AG09309 (cell line): ENCODE measurements around the gene BOD1.
A peak's percentile ranks its signal among the peaks of the same experiment; 100 is the strongest.
"Not testable (repeated sequence)": the region's sequence is repeated elsewhere in the genome, so short reads cannot be mapped to it uniquely, and the experiment has no call there.

Source experiments
- DNase-seq: peaks from one replicate; pipeline ENCODE4 v3.0.0-alpha.2; 2010; ENCODE audit warnings: low read depth
- H3K4me3 ChIP-seq: 2 replicates; pipeline ENCODE4 v1.5.1; 2011; ENCODE audit warnings: mild to moderate bottlenecking, low read depth, low read length, moderate library complexity; ENCODE audit not compliant: control insufficient read depth
- CTCF ChIP-seq: IDR thresholded peaks from 2 replicates; pipeline ENCODE4 v1.5.1; 2011; ENCODE audit warnings: mild to moderate bottlenecking, low read depth, low read length, inconsistent platforms; ENCODE audit not compliant: insufficient read depth, control insufficient read depth; ENCODE audit errors: missing control alignments

BOD1 gene

DNA sequence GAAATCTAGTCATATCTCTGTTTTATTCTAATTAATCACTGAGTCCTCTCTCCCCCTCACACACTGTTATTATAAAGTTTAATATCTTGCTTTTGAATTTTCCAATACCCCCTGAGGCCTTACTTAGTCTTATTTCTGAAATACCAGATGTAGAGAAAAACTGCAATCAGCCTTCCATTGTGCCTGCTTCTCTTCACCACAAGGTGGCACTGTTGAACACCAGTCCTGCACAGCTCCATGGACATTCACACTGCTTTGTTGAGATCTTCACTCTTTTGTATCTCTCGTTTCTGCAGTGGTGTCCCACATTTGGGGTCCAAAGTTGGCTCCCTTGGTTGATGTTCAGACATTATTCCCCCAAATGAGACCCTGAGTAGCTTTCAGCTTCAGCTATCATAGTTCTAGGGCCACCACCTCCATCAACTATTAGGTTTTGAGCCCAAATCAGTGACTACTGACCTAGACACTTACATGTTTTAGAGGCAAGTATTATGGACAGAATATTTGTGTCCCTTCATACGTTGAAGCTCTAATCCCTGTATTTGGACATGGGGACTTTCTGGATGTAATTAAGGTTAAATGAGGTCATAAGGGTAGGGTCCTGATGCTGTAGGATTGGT is 24.3 kb downstream of the BOD1 start:
- no peak for DNase-seq
- peak; percentile 42 for TF ChIP-seq CTCF
- H3K4me3 ChIP-seq, result no peak overlapping the region

GRCh38 chr5:173591056-173591514 is 25.4 kb downstream of the BOD1 start:
- no peak for TF ChIP-seq CTCF
- no peak for DNase-seq
- H3K4me3 ChIP-seq, result no peak overlapping the region

DNA sequence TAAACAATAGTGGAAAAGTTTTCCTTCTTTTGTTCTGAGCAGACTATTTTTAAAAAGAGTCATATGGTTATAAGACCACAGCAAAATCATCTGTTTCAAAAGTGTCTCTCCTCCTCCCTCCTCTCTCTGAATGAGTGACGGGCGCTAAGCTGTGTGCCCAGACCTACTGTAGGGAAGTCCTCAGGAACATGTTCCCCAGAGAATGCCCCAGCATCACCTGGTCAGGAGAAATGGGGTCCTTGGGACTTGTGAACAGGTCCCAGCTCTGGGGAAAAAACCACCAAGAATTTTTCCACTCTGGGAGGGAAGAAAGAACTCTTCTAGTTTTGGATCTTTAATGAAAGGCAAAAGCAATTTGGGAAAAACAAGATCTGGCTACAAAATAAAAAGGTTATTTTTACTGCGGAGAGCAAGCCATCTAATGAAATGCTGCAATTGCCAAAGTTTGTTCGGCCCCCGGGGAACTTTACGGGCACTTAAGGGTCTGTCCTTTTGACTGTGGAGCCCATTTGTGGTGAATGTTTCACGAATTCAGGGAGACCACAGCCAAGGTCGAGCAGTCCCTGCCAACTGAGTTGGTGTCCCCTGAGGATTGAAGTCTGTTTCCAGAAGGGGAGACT is 25.9 kb downstream of the BOD1 start:
- TF ChIP-seq CTCF, result no peak
- H3K4me3 ChIP-seq, result no peak overlapping the region
- DNase-seq, result no peak

GRCh38 chr5:173586133-173586532 is 30.3 kb downstream of the BOD1 start:
- not testable (repeated sequence) for DNase-seq, H3K4me3 ChIP-seq

GRCh38 chr5:173583346-173583745 is 33.1 kb downstream of the BOD1 start:
- no peak overlapping the region for H3K4me3 ChIP-seq
- TF ChIP-seq CTCF, result no peak
- DNase-seq, result no peak

DNA sequence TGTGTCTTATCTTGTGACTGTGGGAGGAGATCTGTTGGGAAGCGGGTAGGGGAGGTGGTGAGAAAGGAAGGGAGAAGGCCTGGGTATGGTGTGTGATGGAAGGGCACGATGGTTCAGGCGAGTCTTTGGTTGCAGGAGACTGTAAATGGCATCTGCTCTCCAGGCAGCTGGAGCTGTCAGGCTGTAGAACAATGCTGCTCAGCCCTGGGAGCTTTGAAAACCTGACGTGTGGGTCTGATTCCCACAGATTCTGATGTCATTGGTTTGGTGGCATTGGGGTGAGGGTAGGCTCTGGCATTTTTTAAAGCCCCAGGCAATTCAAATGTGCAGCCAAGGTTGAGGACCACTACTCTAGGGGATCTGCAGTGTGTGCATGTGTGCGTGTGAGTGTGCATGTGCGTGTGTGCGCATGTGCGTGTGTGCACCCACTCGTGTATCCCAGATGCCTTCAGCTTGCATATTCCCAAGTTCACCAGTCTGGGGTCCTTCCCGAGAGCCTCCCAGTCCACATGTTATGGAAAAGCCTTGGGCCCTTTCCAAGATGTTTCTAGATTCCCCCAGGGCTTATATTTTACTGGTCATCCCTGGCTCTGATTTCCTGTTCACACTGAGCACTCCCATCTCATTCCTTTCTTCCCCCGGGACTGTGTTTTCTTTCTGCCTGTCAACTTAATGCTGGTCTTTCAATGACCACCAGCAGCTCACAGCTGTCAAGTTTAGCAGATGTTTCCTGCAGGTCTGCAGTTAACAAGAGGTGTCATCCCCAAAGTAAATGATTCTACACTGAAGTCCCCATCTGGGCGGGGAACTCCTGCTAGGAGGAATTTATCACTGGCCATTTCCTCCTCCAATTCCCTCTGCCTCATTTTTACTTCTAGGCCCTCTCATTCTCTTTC is 34.0 kb downstream of the BOD1 start:
- no peak for DNase-seq
- H3K4me3 ChIP-seq, result no peak overlapping the region
- TF ChIP-seq CTCF, result no peak
